RWPE2 (cell line): ENCODE results near the gene MROH2B.

Experiments
- ATAC-seq: fragments of 200-7000 bp; cut with Tn5 transposase; 3 replicates; pipeline ENCODE4 v1.9.1; 2021; ENCODE audit warnings: low read depth
- DNase-seq: peaks from one replicate; pipeline ENCODE4 v3.0.0-alpha.2; 2020; ENCODE audit warnings: low spot score
- H3K27ac ChIP-seq: fragments of 450-650 bp; 2 replicates; pipeline ENCODE4 v1.5.1; 2017; ENCODE audit warnings: mild to moderate bottlenecking; ENCODE audit not compliant: poor library complexity, severe bottlenecking
- H3K27me3 ChIP-seq: fragments of 250-450 bp; sonication (Bioruptor Pico); 2 replicates; pipeline ENCODE4 v1.5.1; 2021; ENCODE audit warnings: mild to moderate bottlenecking, moderate library complexity; ENCODE audit not compliant: insufficient read depth, poor library complexity, severe bottlenecking
- H3K36me3 ChIP-seq: fragments of 250-450 bp; sonication (Bioruptor Pico); 2 replicates; pipeline ENCODE4 v1.5.1; 2020; ENCODE audit warnings: low read depth, mild to moderate bottlenecking, moderate library complexity
- H3K4me1 ChIP-seq: fragments of 250-450 bp; sonication (Bioruptor Pico); 2 replicates; pipeline ENCODE4 v1.5.1; 2021; ENCODE audit warnings: mild to moderate bottlenecking, moderate library complexity; ENCODE audit not compliant: insufficient read depth, poor library complexity, severe bottlenecking
- H3K4me3 ChIP-seq: fragments of 250-450 bp; sonication (Bioruptor Pico); 2 replicates; pipeline ENCODE4 v1.5.1; 2021; ENCODE audit warnings: mild to moderate bottlenecking, moderate library complexity; ENCODE audit not compliant: severe bottlenecking
- H3K9me3 ChIP-seq: fragments of 250-450 bp; sonication (Bioruptor Pico); 2 replicates; pipeline ENCODE4 v1.5.1; 2021; ENCODE audit warnings: mild to moderate bottlenecking, moderate library complexity; ENCODE audit not compliant: severe bottlenecking
- CTCF ChIP-seq: fragments of 450-650 bp; IDR thresholded peaks from one replicate; pipeline ENCODE4 v1.5.1; 2017; ENCODE audit warnings: mild to moderate bottlenecking, moderate library complexity; ENCODE audit not compliant: poor library complexity, severe bottlenecking

MROH2B gene

GRCh38 chr5:41067714-41068568 is 3.2 kb downstream of the MROH2B start:
- no peak overlapping the region for H3K4me3 ChIP-seq
- no peak for TF ChIP-seq CTCF
- ATAC-seq: no peak

GRCh38 chr5:41065691-41066335 is 5.3 kb downstream of the MROH2B start:
- Histone ChIP-seq H3K4me3 (no peak overlapping the region), H3K27me3 (no peaks in the 10 kb centered on the region), H3K4me1 (no peaks in the 10 kb centered on the region), H3K27ac (no peak overlapping the region), H3K9me3 (no peaks in the 10 kb centered on the region), H3K36me3 (no peaks in the 10 kb centered on the region)
- no peak for ATAC-seq
- DNase-seq: no peak
- no peak for TF ChIP-seq CTCF

More at GRCh38 chr5:41067714-41068568, 3.2 kb downstream of the MROH2B start:
- H3K9me3 ChIP-seq: no peaks in the 10 kb centered on the region
- no peaks in the 10 kb centered on the region for H3K36me3 ChIP-seq
- H3K4me1 ChIP-seq: no peaks in the 10 kb centered on the region
- H3K27ac ChIP-seq: no peak overlapping the region
- H3K27me3 ChIP-seq: no peaks in the 10 kb centered on the region
- DNase-seq: no peak

DNA sequence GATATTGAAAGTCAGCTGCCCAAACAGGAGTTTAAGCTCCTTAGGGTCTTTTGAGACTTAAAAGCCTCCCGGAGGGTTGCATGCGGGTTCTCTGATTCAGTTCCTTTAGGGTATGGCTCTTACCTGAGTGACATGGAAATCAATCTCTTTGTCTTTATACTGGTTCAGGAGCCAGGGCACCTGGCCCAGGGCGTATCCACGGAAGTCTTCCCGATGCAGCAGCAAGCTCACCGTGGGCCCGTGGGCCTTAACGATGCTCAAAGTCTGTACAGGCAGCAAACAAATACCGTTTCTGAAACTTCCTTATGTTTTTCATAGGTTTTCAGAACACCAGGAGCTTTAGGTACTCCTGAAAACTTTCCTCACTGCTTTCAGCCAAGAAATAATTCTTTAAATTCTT is 13.2 kb downstream of the MROH2B start:
- H3K4me3 ChIP-seq: no peak overlapping the region
- H3K9me3 ChIP-seq: no peaks in the 10 kb centered on the region
- no peaks in the 10 kb centered on the region for H3K36me3 ChIP-seq
- DNase-seq (no peak), ATAC-seq (no peak)
- no peaks in the 10 kb centered on the region for H3K27me3 ChIP-seq
- no peaks in the 10 kb centered on the region for H3K4me1 ChIP-seq
- TF ChIP-seq CTCF: no peak
- H3K27ac ChIP-seq: no peak overlapping the region

GRCh38 chr5:41057231-41057630 is 13.9 kb downstream of the MROH2B start:
- H3K9me3 ChIP-seq: no peaks in the 10 kb centered on the region
- no peak overlapping the region for H3K27ac ChIP-seq
- H3K27me3 ChIP-seq: no peaks in the 10 kb centered on the region
- DNase-seq (no peak), ATAC-seq (no peak)
- H3K36me3 ChIP-seq: no peaks in the 10 kb centered on the region
- no peak overlapping the region for H3K4me3 ChIP-seq
- no peaks in the 10 kb centered on the region for H3K4me1 ChIP-seq
- TF ChIP-seq CTCF: no peak

- H3K4me1 ChIP-seq: no peaks in the 10 kb centered on the region
- no peak overlapping the region for H3K27ac ChIP-seq
- ATAC-seq (no peak), DNase-seq (no peak)
- H3K9me3 ChIP-seq: no peaks in the 10 kb centered on the region
- peaks cover 10% of the 10 kb centered on the region for H3K27me3 ChIP-seq
- H3K36me3 ChIP-seq: no peaks in the 10 kb centered on the region
- no peak overlapping the region for H3K4me3 ChIP-seq
- TF ChIP-seq CTCF: no peak
These were observed 22.2 kb downstream of the MROH2B start for GRCh38 chr5:41048986-41049385.
